Body of pancreas (tissue), 4 donors: Measurements from ENCODE around the gene KRTAP4-16.
"Not testable (repeated sequence)": the region's sequence is repeated elsewhere in the genome, so short reads cannot be mapped to it uniquely, and the experiment has no call there.

Experiments
- POLR2A ChIP-seq, 3 donors: fragments of 450-650 bp; IDR thresholded peaks; one replicate each; pipeline ENCODE4 v1.6.1; 2016; ENCODE audit warnings: antibody characterized with exemption in 3 of 3, mild to moderate bottlenecking in 2 of 3
- TF ChIP-seq, protein P1 (sequence below), 7 experiments: fragments of 450-650 bp in 4 of 7; fragments of 200-600 bp in 3 of 7; sonication (generic) in 3 of 7; IDR thresholded peaks; one replicate each; pipeline ENCODE4 v1.5.1; 2016 to 2019; ENCODE audit warnings: antibody characterized with exemption in 7 of 7

GRCh38 chr17:41054556-41054955, 47.5 kb downstream of the KRTAP4-16 start:
- TF ChIP-seq, protein P1, sequence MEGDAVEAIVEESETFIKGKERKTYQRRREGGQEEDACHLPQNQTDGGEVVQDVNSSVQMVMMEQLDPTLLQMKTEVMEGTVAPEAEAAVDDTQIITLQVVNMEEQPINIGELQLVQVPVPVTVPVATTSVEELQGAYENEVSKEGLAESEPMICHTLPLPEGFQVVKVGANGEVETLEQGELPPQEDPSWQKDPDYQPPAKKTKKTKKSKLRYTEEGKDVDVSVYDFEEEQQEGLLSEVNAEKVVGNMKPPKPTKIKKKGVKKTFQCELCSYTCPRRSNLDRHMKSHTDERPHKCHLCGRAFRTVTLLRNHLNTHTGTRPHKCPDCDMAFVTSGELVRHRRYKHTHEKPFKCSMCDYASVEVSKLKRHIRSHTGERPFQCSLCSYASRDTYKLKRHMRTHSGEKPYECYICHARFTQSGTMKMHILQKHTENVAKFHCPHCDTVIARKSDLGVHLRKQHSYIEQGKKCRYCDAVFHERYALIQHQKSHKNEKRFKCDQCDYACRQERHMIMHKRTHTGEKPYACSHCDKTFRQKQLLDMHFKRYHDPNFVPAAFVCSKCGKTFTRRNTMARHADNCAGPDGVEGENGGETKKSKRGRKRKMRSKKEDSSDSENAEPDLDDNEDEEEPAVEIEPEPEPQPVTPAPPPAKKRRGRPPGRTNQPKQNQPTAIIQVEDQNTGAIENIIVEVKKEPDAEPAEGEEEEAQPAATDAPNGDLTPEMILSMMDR (IDR thresholded peaks at IDR 0.05), result not testable (repeated sequence)
- TF ChIP-seq POLR2A (IDR thresholded peaks at IDR 0.05), result not testable (repeated sequence)
